CD4-positive, alpha-beta T cell treated with Interferon alpha-2 for 1 hour (primary cell): ENCODE data around the gene SF3B3.
A peak's percentile ranks its signal among the peaks of the same experiment; 100 is the strongest.
"Not testable (repeated sequence)": the region's sequence is repeated elsewhere in the genome, so short reads cannot be mapped to it uniquely, and the experiment has no call there.

Experiments
- DNase-seq, 2 donors: peaks; one replicate each; pipeline ENCODE4 v3.0.0-alpha.2; 2020 to 2022

Gene SF3B3

DNA sequence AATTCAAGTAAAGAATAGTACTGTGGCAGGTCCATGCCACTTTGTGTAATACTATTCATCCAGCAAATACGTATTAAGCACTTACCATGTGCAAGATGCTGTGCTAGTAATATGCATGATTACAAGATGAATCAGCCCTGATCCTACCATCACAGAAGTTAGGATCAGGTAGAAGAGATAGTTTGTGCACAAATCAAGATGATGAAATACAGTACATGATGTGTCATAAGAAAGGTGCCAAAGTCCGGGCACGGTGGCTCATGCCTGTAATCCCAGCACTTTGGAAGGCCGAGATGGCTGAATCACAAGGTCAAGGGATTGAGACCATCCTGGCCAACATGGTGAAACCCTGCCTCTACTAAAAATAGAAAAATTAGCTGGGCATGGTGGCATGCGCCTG, 11.2 kb upstream of the SF3B3 start:
- no peak for DNase-seq

DNA sequence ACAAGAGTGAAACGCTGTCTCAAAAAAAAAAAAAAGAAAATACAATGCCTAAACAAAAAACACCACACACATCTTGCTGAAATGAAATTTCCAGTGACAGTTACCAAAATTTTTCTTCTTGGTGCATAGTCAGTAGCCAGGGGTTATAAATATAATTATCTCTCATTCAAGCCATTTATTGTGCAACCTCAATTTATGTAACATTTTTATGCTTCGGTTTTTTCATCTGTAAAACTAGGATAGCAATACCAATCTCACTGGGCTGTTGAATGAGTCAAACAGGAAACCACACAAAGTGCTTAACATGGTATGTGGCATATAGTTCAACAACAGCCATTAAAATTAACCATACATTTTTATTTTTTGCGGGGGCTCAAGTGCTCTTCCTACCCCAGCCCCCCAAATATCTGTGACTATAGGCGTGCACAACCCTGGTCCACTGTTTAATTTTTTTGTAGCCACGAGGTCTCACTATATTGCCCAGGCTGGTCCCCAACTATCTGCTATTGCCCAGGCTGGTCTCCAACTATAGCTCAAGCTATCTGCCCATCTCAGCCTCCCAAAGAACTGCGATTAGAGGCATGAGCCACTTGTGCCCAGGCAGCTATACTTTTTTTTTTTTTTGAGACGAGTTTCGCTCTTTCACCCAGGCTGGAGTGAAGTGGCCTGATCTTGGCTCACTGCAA, 2.9 kb upstream of the SF3B3 start:
- DNase-seq: peak in 1 of 2 donors; percentile 52

DNA sequence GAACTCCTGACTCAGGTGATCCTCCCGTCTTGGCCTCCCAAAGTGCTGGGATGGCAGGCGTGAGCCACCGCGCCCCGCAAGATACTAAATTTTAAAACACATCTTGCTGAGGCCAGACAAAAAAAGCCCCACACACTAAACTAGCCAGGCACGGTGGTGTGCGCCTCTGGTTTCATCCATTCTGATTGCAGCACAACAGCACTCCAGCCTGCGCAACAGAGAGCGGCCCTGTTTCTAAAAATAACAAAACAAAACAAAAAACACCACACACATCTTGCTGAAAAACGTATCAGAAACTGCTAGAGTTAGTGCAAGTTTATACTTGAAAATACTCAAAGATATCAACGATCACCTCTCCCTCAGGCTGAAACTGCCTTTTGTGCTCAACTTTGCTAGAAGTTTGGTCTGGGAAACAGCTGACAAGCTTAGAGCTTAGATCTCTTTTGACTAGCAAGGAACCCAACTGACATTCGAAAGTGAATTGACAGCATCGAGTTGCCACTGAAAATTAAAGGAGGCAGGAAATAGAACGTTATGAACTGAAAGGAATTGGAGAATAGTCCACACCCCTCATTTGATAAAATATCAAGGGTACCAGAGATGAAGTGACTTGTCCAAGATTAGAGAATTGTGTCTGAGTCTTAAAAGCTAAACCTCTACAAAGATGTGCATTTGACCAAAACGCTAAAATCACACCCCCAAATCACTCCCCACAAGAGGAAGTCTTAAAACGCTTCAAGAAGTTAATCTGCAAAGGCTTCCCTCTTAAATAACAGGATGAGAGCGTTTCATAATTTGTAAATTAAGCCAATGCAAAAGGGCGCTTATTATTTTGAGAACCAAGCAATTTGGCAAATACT, 1.2 kb upstream of the SF3B3 start:
- DNase-seq: peak in 1 of 2 donors; percentile 28

DNA sequence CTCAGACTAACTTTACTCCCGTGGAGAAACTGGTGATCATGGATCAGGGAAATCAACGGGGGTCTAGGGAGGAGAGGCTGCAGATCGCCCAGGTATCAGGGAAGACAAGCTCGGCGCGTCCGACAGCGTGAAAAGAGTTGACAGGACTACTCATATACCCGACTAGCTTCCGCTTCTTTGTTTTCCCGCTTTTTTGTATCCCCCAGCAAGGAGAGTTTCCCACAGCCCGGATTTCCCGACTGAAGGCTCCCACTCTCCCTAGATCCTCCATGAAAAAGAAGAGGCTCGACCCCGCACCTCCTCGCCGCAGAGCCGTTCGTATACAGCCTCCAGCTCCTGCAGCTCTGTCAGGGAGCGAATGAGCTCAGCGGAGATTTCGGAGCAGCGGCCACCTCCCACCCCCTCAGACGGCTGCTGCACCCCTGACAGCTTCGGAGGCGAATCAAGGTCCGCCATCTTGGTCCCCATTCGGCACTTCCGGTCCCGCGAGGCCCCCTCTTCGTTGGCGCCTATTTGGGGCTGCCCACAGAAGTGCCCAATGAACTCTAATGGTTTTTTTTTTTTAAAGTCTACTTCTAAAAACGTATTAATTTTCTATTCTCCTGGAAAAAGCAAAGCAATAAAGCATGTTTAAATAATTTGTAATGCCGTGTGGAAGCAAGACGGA, 407 bp upstream of the SF3B3 start, which contains the start of gene COG4:
Gene COG4 (minus strand): TSS at position 479 of the 667 bp plus-strand sequence. CDS start 11 bp downstream, at position 468.
- peak; percentile 90 to 93 for DNase-seq

DNA sequence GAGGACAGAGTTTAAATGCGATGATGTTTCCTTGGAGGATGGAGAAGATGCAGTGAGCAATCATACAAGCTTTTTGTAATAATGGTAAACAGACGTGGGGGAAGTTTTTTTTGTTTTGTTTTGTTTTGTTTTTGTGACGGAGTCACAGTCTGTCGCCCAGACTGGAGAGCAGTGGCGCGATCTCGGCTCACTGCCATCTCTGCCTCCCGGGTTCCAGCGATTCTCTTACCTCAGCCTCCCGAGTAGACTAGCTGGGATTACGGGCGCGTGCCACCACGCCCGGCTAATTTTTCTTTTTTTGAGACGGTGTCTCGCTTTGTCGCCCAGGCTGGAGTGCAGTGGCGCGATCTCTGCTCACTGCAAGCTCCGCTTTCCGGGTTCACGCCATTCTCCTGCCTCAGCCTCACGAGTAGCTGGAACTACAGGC, 796 bp downstream of the SF3B3 start:
- peak; percentile 4 to 51 for DNase-seq

DNA sequence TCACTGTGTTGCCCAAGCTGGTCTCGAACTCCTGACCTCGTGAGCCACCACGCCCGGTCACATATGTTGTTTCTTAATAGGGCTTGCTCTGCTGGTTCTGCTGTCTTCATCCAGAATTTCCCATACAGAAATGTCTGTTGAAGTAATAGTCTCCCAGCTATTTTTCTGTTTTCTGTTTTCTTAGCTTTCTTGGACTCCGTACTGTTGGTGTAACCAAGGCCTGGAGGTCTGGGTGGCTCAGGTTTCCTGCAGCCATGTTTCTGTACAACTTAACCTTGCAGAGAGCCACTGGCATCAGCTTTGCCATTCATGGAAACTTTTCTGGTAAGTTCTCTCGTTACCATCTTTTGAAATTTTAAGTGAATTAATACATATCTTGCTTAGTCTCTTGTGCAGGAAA, 2.8 kb downstream of the SF3B3 start:
- DNase-seq: no peak

DNA sequence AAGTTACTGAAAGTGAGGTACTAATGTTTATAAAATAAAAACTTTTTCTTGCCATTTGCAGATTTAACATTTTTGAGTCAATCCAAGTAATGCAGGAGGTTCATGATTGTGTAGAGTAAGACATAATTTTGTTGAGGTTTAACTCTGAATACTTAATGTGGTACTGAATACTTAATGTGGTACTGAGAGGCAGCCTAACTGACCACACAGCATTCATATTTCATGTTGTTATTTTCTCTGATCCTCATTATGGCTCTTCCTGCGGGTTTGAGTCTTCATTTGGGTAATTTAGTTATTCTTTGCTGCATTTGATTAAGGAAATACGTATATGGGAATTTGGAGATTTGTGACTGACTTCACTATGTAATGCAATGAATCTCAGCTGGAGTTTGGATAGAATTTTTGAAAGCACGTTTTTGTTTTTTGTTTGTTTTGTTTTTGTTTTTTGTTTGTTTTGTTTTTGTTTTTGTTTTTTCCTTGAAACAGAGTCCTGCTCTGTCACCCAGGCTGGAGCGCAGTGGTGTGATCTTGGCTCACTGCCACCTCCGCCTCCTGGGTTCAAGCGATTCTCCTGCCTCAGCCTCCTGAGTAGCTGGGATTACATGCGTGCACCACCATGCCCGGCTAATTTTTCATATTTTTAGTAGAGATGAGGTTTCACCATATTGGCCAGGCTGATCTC, 3.8 kb downstream of the SF3B3 start:
- no peak for DNase-seq

DNA sequence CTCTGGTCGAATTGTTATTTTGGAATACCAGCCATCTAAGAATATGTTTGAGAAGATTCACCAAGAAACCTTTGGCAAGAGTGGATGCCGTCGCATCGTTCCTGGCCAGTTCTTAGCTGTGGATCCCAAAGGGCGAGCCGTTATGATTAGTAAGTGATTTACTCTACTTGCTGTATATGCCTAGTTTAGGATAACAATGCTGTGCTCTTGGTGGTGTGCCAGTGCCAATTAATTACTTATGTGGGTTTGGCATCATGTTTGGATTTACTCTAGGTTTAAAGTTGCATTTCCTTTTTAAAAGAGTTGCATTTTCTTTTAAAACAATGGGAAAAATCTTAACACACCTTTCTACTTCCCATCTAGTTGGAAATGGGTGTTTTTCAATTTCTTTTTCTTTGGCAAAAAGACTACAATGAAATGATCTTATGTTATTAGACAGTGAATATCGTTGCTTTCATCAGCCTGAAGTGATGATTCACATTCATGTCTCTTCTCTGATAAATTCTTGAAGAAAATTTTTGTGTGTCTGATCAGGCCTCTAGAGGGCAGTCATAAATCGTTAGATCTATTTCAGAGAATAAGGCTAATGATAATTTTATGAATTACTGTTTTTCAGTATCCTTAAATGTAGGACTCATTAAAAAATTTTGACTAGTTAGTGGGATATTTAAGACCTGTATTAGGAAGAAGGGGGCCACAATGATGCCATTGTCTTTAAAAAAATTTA, 5.6 kb downstream of the SF3B3 start:
- DNase-seq: peak in 1 of 2 donors; percentile 58

DNA sequence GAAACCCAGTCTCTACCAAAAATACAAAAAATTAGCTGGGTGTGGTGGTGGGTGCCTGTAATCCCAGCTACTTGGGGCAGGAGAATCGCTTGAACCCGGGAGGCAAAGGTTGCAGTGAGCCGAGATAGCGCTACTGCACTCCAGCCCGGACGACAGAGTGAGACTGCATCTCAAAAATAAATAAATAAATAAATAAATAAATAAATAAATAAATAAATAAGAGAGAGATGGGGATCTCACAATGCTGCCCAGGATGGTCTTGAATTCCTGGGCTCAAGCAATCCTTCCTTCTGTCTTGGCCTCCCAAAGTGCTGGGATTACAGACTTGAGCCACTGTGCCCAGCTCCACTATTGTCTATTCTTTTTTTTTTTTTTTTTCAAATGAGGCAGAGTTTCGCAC, 6.3 kb downstream of the SF3B3 start:
- not testable (repeated sequence) for DNase-seq

DNA sequence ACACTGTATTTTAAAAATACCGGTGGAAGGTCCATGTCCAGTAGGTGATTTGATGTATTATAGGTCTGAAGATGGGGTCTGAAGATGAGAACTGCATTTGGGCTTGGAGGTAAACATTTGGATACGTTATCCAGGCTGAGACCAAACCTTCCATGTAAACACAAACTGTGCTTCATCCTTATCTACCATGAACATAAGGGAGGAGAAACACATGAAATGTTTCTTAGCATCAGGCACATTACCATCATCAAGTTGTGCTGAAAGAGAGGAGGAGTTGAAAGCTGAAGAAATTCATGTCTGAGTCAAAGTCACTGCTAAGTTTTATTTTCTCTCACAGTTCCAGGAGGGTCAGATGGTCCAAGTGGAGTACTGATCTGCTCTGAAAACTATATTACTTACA, 11.4 kb downstream of the SF3B3 start:
- DNase-seq: no peak

DNA sequence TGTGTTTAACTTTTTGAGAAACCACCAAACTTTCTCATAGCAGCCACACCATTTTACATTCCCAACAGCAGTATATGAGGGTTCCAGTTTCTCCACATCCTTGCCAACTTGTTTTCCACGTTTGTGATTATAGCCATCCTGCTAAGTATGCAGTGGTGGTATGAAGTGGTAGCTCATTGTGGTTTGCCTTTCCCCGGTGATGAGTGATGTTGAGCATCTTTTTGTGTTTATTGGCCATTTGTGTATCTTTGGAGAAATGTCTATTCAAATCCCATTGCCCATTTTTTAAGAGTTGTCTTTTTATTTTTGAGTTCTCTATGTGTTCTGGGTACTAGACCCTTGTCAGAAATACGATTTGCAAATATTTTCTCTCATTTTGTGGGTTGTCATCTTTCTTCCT, 17.4 kb downstream of the SF3B3 start:
- DNase-seq: no peak

DNA sequence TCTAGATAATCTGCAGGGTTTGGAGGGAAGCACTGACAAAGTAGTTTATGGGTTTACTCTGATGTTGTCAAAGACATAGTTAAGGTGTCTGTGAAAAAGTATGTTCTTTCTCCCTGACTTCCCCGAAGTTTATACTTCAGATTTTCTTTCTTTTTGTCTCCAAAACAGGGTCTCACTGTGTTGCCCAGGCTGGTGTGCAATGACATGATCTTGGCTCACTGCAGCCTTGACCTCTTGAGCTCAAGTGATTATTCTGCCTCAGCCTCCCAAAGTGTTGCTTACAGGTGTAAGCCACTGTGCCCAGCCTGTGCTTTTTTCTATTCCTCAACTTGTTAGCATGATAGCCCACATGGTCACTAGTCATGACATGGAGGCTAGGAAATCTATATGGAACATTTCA, 20.9 kb downstream of the SF3B3 start:
- DNase-seq: no peak

DNA sequence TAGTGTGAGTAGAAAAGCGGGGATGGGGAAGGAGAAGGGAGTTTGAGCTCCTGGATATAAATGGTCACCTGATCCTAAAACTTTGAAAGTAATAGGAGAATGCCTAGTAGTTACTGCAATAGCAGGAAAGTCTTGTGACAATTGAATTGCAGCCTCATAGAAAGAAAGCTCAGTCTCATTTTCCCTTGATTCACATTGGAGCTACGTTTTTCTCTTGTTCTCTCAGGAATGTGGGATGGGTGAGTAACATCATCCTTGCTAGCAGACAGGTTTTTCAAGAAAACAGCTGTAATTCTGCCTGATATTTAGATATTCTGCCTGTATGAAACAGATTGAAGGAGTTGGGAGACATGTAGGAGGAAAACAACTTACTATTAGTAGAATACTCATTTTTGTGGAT, 25.3 kb downstream of the SF3B3 start:
- no peak for DNase-seq

DNA sequence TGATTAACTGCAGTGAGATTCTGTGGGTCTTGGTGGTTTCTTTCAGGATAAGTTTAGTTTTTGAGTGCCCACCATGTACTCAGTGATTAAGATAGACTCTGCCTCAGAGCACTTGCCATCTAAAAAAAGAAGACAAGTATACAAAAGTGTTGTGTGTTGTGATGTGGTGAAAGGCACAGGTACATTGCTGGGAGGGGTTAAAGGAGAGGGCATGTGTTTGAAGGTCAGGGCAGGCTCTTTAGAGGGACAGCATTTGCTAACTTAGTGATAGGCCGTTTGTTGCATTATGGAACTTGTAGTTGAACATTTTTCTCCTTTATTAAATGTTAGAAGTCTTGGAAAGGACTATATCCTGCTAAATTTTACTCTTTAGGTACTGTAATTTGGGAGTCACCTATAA, 26.5 kb downstream of the SF3B3 start:
- DNase-seq: no peak

DNA sequence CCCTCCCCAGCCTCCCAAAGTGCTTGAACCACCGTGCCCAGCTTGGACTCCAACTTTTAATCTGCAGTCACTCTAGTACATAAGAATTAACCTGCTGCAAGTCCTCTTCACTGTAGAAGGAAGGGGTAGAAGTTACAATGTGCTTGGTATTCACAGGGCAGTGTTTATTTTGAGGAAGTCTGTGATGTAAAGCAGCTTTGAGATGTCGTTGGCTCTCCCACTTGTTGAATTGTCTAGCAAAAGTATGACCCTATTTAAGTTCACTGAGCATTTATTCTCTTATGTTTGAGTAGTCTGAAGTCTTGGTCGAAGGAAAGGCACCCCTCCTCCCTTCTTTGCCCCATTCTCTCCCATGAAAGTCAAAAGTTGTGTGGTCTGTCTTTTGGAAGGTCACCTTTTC, 28.2 kb downstream of the SF3B3 start:
- DNase-seq: no peak

DNA sequence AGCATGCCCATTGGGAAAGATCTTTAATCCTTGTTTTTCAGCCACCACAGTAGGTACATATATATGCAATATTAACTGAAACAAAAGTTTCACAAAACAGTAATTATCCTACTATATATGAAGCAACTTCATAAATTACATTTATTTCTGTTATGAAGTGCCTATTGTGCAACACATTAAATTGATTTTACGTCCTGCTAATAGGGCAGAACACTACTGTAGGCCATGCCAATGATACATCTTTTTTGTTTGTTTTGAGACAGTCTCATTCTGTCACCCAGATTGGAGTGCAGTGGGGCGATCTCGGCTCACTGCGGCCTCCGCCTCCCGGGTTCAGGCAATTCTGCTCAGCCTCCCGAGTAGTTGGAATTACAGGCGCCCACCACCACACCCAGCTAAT, 29.1 kb downstream of the SF3B3 start:
- DNase-seq: no peak

DNA sequence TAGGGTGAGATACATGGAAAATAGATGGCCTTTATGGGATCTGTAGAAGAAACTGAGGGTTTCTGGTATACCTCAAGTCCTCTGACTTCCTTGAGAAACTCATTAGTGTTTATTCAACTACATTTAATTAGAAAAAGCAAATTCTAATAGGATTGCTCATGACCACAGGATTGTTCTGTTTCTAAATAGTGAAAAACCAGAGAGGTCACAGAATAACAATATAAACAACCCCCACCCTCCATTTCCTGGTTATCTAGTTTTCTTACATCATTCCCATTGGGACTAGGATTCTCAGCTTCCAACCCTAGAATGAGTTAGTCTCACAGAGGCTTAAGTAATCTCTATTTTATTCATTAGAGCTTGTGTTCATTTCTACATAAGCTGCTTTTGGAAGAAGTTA, 30.0 kb downstream of the SF3B3 start:
- no peak for DNase-seq

DNA sequence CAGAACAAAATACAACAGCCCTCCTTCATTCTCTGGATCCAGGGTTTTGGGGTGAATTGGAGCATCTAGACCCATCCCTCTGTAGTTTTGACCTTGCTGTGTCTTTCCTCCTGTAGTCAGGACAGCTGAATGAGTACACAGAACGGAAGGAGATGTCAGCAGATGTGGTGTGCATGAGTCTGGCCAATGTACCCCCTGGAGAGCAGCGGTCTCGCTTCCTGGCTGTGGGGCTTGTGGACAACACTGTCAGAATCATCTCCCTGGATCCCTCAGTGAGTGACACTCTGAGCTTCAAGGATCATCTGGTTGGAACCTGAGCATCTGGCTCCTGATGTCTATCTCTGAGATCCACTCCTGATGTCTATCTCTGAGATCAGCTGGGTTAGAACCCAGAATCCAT, 32.4 kb downstream of the SF3B3 start:
- no peak for DNase-seq

DNA sequence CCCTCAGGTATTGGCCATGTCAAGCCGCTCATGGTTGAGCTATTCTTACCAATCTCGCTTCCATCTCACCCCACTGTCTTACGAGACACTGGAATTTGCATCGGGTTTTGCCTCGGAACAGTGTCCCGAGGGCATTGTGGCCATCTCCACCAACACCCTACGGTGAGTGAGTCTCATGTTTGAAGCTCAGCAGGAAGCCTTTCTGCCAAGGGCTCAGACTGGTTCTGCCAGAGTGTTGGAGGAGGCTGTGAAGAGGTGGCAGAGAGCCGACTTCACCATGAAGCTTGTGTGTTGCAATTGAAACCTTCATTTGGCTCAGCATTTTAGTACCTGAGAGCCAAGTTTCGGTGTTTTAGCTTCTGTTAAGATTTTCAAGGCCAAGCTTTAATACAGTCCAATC, 38.0 kb downstream of the SF3B3 start:
- DNase-seq: no peak

DNA sequence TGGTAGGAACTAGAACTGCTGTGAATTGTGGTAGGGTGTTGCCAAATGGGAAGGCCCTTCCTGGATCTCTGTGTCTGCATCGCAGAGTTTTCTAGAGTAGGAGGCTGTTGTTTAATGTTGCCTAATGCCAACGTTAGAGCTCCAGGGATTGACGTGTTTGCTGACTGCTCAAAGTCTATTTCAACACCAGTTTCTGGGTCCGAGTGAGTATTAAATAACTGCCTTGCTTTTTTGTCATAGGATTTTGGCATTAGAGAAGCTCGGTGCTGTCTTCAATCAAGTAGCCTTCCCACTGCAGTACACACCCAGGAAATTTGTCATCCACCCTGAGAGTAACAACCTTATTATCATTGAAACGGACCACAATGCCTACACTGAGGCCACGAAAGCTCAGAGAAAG, 40.0 kb downstream of the SF3B3 start:
- DNase-seq: no peak

DNA sequence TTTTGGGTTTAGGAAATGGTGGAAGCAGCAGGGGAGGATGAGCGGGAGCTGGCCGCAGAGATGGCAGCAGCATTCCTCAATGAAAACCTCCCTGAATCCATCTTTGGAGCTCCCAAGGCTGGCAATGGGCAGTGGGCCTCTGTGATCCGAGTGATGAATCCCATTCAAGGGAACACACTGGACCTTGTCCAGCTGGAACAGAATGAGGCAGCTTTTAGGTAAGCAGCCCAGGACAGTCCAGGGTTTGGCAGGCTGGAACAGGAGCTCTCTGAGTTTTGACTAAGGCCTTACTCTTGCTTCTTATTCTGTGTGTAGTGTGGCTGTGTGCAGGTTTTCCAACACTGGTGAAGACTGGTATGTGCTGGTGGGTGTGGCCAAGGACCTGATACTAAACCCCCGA, 41.4 kb downstream of the SF3B3 start:
- no peak for DNase-seq

DNA sequence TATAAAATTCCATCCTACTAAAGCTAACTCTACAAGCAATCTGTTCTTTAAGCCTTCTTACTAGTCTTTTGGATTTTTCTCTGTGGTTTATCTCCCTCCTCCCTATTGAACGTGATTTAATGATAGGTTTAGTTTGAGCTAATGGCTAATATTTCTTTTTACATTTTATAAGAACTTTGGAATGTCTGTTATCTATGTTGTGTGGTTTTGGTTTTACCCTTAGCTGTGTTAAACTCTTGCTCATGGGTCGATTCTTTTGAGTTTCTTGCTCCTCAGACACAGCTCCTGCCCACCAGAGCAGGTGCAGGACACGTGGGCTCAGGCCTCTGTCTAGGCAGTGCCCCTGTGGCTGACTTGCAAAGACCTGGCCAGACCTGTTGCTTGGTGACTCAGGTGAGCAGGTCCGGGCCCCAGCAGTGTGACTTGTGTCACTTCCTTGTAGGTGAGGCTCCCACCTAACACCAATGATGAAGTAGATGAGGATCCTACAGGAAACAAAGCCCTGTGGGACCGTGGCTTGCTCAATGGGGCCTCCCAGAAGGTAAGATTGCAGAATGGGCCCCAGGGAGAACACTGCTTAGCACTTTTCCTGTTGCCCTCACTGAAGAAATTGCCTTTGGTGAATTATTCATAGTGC, 45.1 kb downstream of the SF3B3 start:
- DNase-seq: no peak
